Panc1 (cell line): ENCODE measurements around the gene IL17RB.

Experiments used
- POLR2AphosphoS5 ChIP-seq: IDR thresholded peaks from 2 replicates; pipeline ENCODE4 v1.6.1; 2012; ENCODE audit warnings: mild to moderate bottlenecking, low read depth, low read length, moderate library complexity
- SIN3A ChIP-seq: IDR thresholded peaks from 2 replicates; pipeline ENCODE4 v1.6.1; 2012; ENCODE audit warnings: low read depth, mild to moderate bottlenecking, low read length, moderate library complexity, borderline replicate concordance; ENCODE audit not compliant: insufficient read depth
- TF ChIP-seq, protein P1 (sequence below): fragments of 450-650 bp; IDR thresholded peaks from 2 replicates; pipeline ENCODE4 v1.5.1; 2017; ENCODE audit warnings: mild to moderate bottlenecking

DNA sequence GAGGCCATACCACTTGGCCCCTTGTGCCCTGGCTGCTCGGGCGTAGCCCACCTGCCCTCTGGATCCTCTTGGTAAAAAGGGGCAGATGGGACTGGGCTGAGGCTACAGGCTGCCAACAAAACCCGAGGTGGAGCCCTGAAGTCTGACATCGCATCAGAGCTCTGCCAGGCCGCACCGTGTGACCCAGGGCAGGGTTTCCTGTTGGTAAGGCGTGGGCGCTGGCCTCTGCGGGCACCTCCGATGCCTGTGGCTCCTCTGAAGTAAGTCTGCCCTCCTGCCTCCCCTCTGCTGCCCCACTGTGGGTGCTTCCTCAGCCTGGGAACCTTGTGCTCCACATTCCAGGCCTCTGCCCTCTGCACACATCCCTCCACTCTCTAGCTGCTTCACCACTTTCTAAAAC is 9.0 kb upstream of the IL17RB start:
- TF ChIP-seq, protein P1, sequence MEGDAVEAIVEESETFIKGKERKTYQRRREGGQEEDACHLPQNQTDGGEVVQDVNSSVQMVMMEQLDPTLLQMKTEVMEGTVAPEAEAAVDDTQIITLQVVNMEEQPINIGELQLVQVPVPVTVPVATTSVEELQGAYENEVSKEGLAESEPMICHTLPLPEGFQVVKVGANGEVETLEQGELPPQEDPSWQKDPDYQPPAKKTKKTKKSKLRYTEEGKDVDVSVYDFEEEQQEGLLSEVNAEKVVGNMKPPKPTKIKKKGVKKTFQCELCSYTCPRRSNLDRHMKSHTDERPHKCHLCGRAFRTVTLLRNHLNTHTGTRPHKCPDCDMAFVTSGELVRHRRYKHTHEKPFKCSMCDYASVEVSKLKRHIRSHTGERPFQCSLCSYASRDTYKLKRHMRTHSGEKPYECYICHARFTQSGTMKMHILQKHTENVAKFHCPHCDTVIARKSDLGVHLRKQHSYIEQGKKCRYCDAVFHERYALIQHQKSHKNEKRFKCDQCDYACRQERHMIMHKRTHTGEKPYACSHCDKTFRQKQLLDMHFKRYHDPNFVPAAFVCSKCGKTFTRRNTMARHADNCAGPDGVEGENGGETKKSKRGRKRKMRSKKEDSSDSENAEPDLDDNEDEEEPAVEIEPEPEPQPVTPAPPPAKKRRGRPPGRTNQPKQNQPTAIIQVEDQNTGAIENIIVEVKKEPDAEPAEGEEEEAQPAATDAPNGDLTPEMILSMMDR, result no peak
- TF ChIP-seq SIN3A (no peak), POLR2AphosphoS5 (no peak)
